Measurements from ENCODE around the gene ANKS1A. TPM values are rescaled to one million over a fixed set of nuclear protein-coding genes. Genes with fewer than 3 reads are reported as not detected.

ANKS1A gene
- total and polyA plus RNA-seq, 2 experiments from 2014 or later, result 12.1 to 31.9 TPM

GRCh38 chr6:34866509-34866908 lies 22.5 kb upstream of the ANKS1A start:
- H3K4me1 Mint-ChIP-seq, result no peaks in the 10 kb centered on the region
- H3K4me3 Mint-ChIP-seq, result no peak overlapping the region
- peaks cover 15% of the 10 kb centered on the region; the same call in 1 of the 2 replicates for H3K36me3 ChIP-seq (ENCODE audit: insufficient read depth)
- no peaks in the 10 kb centered on the region for H3K9me2 ChIP-seq (ENCODE audit: insufficient read depth)
- H3K27me3 Mint-ChIP-seq (ENCODE audit: insufficient read depth, low read depth, poor library complexity), result peaks cover 2% of the 10 kb centered on the region
- no peak overlapping the region for H3K27ac Mint-ChIP-seq
- H3F3A ChIP-seq (replicated peaks; ENCODE audit: low read depth), result no peaks in the 10 kb centered on the region
- ATAC-seq, result no peak
- no peaks in the 10 kb centered on the region for H3K4me1 ChIP-seq (ENCODE audit: insufficient read depth)
- peaks cover 50% of the 10 kb centered on the region for H3K36me3 Mint-ChIP-seq (ENCODE audit: low read depth)
- no peak overlapping the region for H3K4me2 ChIP-seq
- TF ChIP-seq REST (IDR thresholded peaks at IDR 0.05; ENCODE audit: unreplicated experiment) (no peak), CREB1 (CRISPR knock-in tag; IDR thresholded peaks at IDR 0.05; ENCODE audit: low read depth) (no peak), POLR2AphosphoS5 (IDR thresholded peaks at IDR 0.05; ENCODE audit: low read depth) (no peak), EZH2 (IDR thresholded peaks at IDR 0.05; ENCODE audit: low read depth, unreplicated experiment) (no peak), EZH2phosphoT487 (IDR thresholded peaks at IDR 0.05; ENCODE audit: unreplicated experiment) (no peak), ZNF462 (CRISPR knock-in tag; IDR thresholded peaks at IDR 0.05) (no peak), CTCF (conservative IDR thresholded peaks at IDR 0.05; ENCODE audit: low read depth in 2 of 2) (no peak), ZNF114 (CRISPR knock-in tag; IDR thresholded peaks at IDR 0.05) (no peak), ZNF331 (CRISPR knock-in tag; IDR thresholded peaks at IDR 0.05; ENCODE audit: low read depth) (no peak), ETS1 (IDR thresholded peaks at IDR 0.05) (no peak), NANOG (IDR thresholded peaks at IDR 0.05; ENCODE audit: borderline replicate concordance) (no peak)
- no peak overlapping the region for H3K27ac ChIP-seq (ENCODE audit: low read depth)
- H3K9me3 Mint-ChIP-seq, result no peaks in the 10 kb centered on the region
- H4K20me1 ChIP-seq (replicated peaks; ENCODE audit: insufficient read depth), result peaks cover 6% of the 10 kb centered on the region
- no peaks in the 10 kb centered on the region for H3K79me2 ChIP-seq (replicated peaks; ENCODE audit: insufficient read depth)
- DNase-seq (ENCODE audit: low spot score), result no peak
- H2AFZ ChIP-seq, result no peak overlapping the region
- H3K27me3 ChIP-seq (ENCODE audit: insufficient read depth), result no peaks in the 10 kb centered on the region
- H3K4me3 ChIP-seq, result no peak overlapping the region

Data from GM23338 (cell line).